Pancreas (tissue), 10 donors: ENCODE results near the gene GPATCH1. TPM values are rescaled to one million over a fixed set of nuclear protein-coding genes. Genes with fewer than 3 reads are reported as not detected.
A peak's percentile ranks its signal among the peaks of the same experiment; 100 is the strongest.

Source experiments
- ATAC-seq, 4 donors: fragments of 200-7000 bp; cut with Tn5 transposase; one replicate each; pipeline versions ENCODE4 v1.8.0 to v1.9.1; 2020; ENCODE audit warnings: mild to moderate bottlenecking in 4 of 4, moderate library complexity in 4 of 4
- DNase-seq, 6 donors: peaks; one replicate each; pipeline ENCODE4 v3.0.0-alpha.2; 2020
- FAIRE-seq: peaks from 2 replicates; lab custom pipeline; 2012; peaks lifted over from hg19 to GRCh38; lab: Jason Lieb, UNC
- H3K27ac ChIP-seq, 4 donors: fragments of 200-600 bp; sonication (generic); 1 replicate in 3 of 4; 2 replicates in 1 of 4; pipeline versions ENCODE4 v1.5.0 to v1.8.0; 2020
- H3K27me3 ChIP-seq, 4 donors: fragments of 200-600 bp; one replicate each; pipeline ENCODE4 v1.8.0; 2021
- H3K36me3 ChIP-seq, 3 donors: fragments of 200-600 bp; sonication (generic) in 1 of 3; one replicate each; pipeline versions ENCODE4 v1.5.0 to v1.8.0; 2020 to 2021
- H3K4me1 ChIP-seq, 3 donors: fragments of 200-600 bp; one replicate each; pipeline ENCODE4 v1.8.0; 2021
- H3K4me3 ChIP-seq, 4 donors: fragments of 200-600 bp; sonication (generic) in 2 of 4; one replicate each; pipeline versions ENCODE4 v1.5.0 to v1.8.0; 2020 to 2021
- H3K9me3 ChIP-seq, 4 donors: fragments of 200-600 bp; one replicate each; pipeline ENCODE4 v1.8.0; 2021
- WGBS, 2 donors: extraction: QIAGEN DNeasy Blood & Tissue Kit; methylation state at CpG; one replicate each; pipeline ENCODE4 v1.1.7; 2013; 5-methylcytosine and 5-hydroxymethylcytosine counted together
- intact Hi-C, 3 donors: fragments of 100-400 bp; cut with DNase I; formaldehyde crosslinking; loops; one replicate each; pipeline versions ENCODE4 v1.11.1 to v1.14.2; 2022
- polyA plus RNA-seq, 2 donors: library from polyadenylated mRNA; stranded (reverse); fragments of 200-250 nt; gene quantifications; one replicate each; pipeline ENCODE4 v1.2.3, GENCODE V29; 2013
- total RNA-seq, 6 donors: library from RNA; stranded (reverse); fragmentation: NEBNext Ultra II Directional in 4 of 6; extraction: Animal tissue kit (Norgen Biotek cat#: 25700) in 4 of 6; gene quantifications; one replicate each; pipeline versions ENCODE4 v1.2.1 to v1.2.4, GENCODE V29; 2021 to 2023
- TF ChIP-seq, protein P1 (sequence below), 4 donors: fragments of 200-600 bp; sonication (generic) in 3 of 4; IDR thresholded peaks; one replicate each; pipeline versions ENCODE4 v1.5.0 to v1.8.0; 2021; ENCODE audit warnings: antibody characterized with exemption in 4 of 4
- donor health status: healthy with polysubstance abuse.
- donor health status: DM: no; HTN: no; CAD: no; lungs with moderate emphysema.
- donor health status: DM: no; HTN: no; CAD: no.
- donor health status: control.
- donor health status: control.
- donor health status: Bipolar disorder and iron deficiency.
- donor health status: DM: yes; HTN: yes; CAD: no.
- donor health status: DM: no; HTN: no; CAD: no.
- donor health status: DM: no; HTN: no; CAD: no.
- donor health status: DM: yes; HTN: yes; CAD: no.

Gene GPATCH1
- total and polyA plus RNA-seq, 8 donors: 3.0 to 6.1 (median 4.0) TPM

GRCh38 chr19:33098055-33098534, 17.1 kb downstream of the GPATCH1 start:
- H3K9me3 ChIP-seq: no peaks in the 10 kb centered on the region
- TF ChIP-seq, protein P1, sequence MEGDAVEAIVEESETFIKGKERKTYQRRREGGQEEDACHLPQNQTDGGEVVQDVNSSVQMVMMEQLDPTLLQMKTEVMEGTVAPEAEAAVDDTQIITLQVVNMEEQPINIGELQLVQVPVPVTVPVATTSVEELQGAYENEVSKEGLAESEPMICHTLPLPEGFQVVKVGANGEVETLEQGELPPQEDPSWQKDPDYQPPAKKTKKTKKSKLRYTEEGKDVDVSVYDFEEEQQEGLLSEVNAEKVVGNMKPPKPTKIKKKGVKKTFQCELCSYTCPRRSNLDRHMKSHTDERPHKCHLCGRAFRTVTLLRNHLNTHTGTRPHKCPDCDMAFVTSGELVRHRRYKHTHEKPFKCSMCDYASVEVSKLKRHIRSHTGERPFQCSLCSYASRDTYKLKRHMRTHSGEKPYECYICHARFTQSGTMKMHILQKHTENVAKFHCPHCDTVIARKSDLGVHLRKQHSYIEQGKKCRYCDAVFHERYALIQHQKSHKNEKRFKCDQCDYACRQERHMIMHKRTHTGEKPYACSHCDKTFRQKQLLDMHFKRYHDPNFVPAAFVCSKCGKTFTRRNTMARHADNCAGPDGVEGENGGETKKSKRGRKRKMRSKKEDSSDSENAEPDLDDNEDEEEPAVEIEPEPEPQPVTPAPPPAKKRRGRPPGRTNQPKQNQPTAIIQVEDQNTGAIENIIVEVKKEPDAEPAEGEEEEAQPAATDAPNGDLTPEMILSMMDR (IDR thresholded peaks at IDR 0.05): no peak
- DNase-seq (peak in 2 of 6 donors; percentile 16 to 42), ATAC-seq (no peak), FAIRE-seq (no peak)
- 72 to 73% methylated on average over 4 of the region's 4 CpGs for WGBS, 2 donors
- H3K27me3 ChIP-seq: no peaks in the 10 kb centered on the region
- H3K36me3 ChIP-seq: peaks cover 4 to 60% (median 20%) of the 10 kb centered on the region in 3 donors
- H3K4me3 ChIP-seq: no peak overlapping the region
- H3K27ac ChIP-seq: no peak overlapping the region
- H3K4me1 ChIP-seq: no peaks in the 10 kb centered on the region
- intact Hi-C loops: no loop called here

DNA sequence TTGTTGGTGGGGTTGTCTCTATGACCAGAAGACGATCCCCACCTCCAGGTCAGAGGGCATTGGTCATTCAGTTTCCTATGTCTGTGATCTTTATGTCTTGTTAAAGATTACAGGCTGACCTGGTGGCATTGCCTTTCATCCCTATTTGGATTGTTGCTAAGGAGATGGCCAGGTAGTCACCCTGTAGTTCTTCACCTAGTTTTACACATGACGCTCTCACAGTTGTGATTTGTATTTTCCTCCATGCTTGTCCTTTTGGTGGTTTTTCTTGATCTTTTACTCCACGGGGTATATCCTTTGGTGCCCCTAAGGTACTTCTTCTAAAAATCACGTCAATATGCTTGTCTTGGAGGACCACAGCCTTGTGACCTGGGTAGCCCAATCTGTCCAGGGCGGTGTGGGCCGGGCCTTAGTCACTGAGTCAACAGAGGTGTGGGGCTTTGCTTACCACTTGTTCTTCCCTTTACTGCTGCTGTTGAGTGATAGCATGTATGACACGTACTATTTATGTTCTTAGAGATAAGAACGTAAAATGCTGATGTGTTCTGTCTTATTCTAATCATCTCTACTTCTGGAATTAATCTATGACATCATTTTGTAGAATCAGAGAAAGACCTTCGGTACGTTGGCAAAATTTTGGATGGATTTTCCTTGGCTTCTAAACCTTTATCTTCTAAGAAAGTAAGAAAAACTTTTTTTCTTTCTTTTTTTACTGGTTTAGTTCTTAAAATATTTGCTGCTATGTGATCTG, 20.1 kb downstream of the GPATCH1 start:
- FAIRE-seq: no peak
- H3K27ac ChIP-seq: no peak overlapping the region
- no peaks in the 10 kb centered on the region for H3K9me3 ChIP-seq
- TF ChIP-seq, protein P1 (IDR thresholded peaks at IDR 0.05): no peak
- 88 to 89% methylated on average over 10 of the region's 10 CpGs for WGBS, 2 donors
- no peak for DNase-seq
- ATAC-seq: peak in 1 of 4 donors; percentile 64
- no peaks in the 10 kb centered on the region for H3K27me3 ChIP-seq
- no peaks in the 10 kb centered on the region for H3K4me1 ChIP-seq
- no peak overlapping the region for H3K4me3 ChIP-seq
- intact Hi-C loops: loop anchor here in 1 of 3 donors (10.0 kb wide), 1 partner anchor 126 kb away; the partner anchor contains the start of genes CEP89 and FAAP24
- H3K36me3 ChIP-seq: peaks cover 4 to 41% (median 14%) of the 10 kb centered on the region in 3 donors

DNA sequence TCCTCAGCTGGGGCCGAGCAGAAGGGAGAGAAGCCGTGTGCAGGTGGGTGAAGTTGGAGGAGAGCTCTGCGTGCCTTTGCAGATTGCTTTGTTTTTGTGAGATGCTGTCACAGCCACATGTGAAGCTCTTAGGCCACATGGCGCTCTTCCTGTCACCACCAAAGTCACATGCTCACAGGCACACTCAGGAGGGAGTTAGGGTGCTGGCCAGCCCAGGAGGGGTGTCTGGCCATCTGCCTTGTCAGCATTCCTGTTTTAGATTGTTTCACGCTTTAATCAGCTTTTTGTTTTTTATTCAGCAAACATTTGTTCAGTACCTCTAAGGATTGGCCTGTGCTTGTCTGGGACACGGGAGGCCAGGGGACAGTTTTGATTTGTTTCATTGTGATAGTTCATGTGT, 21.9 kb downstream of the GPATCH1 start:
- TF ChIP-seq, protein P1 (IDR thresholded peaks at IDR 0.05): no peak
- Histone ChIP-seq H3K4me1 (no peaks in the 10 kb centered on the region), H3K36me3 (peaks cover 4 to 33% (median 9%) of the 10 kb centered on the region in 3 donors), H3K9me3 (no peaks in the 10 kb centered on the region), H3K4me3 (no peak overlapping the region), H3K27me3 (no peaks in the 10 kb centered on the region), H3K27ac (no peak overlapping the region)
- FAIRE-seq (no peak), ATAC-seq (no peak), DNase-seq (no peak)
- intact Hi-C loops: loop anchor here in 1 of 3 donors (10.0 kb wide), 1 partner anchor 128 kb away; the partner anchor contains the start of genes CEP89 and FAAP24
- WGBS, 2 donors: 89 to 93% methylated on average over 6 of the region's 6 CpGs

DNA sequence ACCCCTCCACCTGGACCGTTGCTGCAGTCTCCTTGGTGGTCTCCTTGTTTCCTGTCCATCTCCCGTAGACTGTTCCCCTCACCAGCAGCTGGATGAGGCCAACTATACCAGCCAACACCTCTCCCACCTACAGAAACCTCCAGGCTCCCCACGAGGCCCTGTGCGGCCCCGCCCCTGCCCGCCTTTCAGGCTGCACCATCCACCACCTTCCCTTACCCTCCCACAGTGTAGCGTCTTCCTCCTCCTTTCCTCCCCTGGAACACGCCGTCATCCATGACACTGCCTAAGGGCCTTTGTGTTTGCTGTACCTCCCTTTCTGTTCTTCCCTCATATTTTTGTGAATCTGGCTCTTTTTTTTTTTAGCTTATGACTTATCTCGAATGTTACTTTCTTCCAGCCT, 27.2 kb downstream of the GPATCH1 start:
- no peak for FAIRE-seq
- Histone ChIP-seq H3K27me3 (no peaks in the 10 kb centered on the region), H3K36me3 (peaks cover 0 to 30% (median 11%) of the 10 kb centered on the region in 3 donors), H3K4me3 (no peak overlapping the region), H3K27ac (no peak overlapping the region), H3K9me3 (no peaks in the 10 kb centered on the region), H3K4me1 (no peaks in the 10 kb centered on the region)
- DNase-seq: no peak
- intact Hi-C loops: loop anchor here in 1 of 3 donors (10.0 kb wide), 1 partner anchor 133 kb away; the partner anchor contains the start of genes CEP89 and FAAP24
- TF ChIP-seq, protein P1 (IDR thresholded peaks at IDR 0.05): no peak
- 90 to 92% methylated on average over 10 of the region's 10 CpGs for WGBS, 2 donors
- ATAC-seq: no peak
